GM21423 (cell line): ENCODE results near the gene KCNN3.
"Not testable (repeated sequence)": the region's sequence is repeated elsewhere in the genome, so short reads cannot be mapped to it uniquely, and the experiment has no call there.

Experiments
- ATAC-seq: cut with Tn5 transposase; IDR thresholded peaks from one replicate; pipeline ENCODE4 v1.9.1; 2021; ENCODE audit warnings: mild to moderate bottlenecking, moderate library complexity; ENCODE audit not compliant: unreplicated experiment

The KCNN3 gene

GRCh38 chr1:154870115-154870571 is at the start of gene KCNN3:
KCNN3 (minus strand) TSS chr1:154870281; CDS start chr1:154869964, 317 bp downstream.
- ATAC-seq = peak; percentile 79

GRCh38 chr1:154913273-154913672 is 43.2 kb upstream of the KCNN3 start:
- no peak for ATAC-seq

DNA sequence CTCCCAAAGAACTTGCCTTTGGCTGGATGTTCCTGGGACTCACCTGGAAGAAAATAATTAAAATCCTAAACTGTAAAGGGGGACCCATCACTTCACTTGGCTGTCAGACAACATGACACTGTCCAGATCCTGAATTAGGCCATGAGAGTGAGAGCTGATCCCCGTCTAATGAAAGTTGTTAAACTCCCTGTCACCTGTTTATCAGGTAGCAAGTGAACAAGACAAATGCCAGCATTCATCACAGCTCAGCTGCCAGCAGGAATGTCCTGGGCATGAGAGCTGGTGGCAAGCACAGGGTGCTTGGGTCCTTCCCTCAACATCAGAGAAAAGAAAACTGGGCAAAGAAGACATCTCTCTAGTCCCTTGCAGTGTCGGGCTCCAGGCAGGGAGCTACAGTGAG is 42.7 kb upstream of the KCNN3 start:
- no peak for ATAC-seq

DNA sequence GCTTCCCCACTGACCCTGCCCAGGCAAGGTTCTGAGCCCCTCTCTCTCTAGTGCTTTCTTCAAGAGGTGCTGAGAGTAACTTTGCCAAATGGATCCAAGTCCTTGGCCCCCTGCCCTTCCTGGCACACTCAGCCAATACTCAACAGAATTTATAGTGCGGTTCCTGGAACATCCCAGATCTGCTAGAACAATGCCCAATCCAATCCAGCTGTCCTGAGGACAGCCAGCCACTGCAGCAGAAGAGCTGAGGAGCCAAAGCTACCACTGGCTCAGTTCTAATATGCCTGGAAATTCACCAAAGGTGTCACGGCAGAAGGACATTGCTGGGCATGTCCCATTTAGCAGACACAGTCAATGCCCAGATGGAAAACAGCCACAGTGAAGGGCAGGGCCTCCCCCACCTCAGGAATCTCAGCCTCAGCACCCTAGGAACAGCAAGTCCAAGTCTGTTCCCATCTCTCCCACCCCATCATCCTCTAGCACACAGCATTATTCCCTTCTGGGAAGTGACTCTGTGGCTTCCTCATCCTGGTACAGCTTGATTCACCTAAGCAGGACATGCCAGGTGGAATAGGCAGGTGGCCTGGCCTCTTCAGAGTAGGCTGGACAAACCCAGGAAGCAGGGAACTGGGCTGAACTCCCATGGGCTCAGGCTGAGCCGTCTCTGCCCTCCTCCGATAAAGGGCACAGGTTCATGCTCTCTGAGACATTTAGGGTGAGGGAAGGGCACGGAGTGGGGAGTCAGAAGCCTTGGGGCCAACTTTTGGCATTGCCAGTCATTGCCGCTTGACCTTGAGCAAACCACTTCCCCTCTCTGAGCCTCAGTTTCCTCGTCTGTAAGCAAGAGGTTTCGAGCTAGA is 41.8 kb upstream of the KCNN3 start:
- no peak for ATAC-seq

DNA sequence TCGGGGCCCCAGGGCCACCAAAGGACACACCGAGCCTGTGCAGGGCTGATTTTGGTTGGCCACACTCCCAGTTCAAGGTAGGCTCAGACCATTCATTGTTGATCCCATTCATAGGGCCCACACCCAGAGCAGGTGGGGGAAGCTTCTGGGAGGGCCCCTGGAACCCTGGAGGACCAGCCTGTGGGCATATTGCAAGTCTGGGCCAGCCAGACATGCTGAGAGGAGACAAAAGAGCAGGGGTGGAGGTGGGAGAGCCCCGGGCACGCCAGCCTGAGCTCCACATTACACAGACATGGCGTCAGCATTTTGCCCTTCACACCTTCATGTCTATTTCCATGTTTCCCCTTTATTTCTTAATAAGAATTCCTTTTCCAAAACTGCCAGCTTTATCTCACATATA is 40.8 kb upstream of the KCNN3 start:
- no peak for ATAC-seq

GRCh38 chr1:154908937-154909336 is 38.9 kb upstream of the KCNN3 start:
- no peak for ATAC-seq

DNA sequence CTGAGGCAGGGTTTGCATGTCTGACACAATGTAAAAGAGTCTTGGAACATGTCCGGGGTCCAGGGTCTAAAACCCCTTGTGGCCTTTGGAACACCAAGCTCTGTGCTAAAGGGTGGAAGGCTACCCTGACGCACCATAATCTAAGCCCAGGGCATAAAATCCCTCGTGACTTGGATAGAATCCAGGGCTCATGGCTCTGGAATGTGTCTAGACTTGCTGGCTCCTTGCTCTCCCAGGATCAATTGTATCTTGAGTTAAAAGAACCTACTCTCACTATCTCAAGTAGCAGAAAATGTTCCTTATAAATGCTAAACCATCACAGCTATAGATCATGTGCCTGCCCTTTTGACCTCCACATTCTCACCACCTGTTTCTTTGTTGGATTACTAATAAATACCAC is 38.0 kb upstream of the KCNN3 start:
- ATAC-seq = not testable (repeated sequence)

GRCh38 chr1:154906621-154907081 is 36.6 kb upstream of the KCNN3 start:
- ATAC-seq = no peak

GRCh38 chr1:154902938-154903566 is 33.0 kb upstream of the KCNN3 start:
- ATAC-seq = no peak

GRCh38 chr1:154901591-154901990 is 31.5 kb upstream of the KCNN3 start:
- no peak for ATAC-seq

DNA sequence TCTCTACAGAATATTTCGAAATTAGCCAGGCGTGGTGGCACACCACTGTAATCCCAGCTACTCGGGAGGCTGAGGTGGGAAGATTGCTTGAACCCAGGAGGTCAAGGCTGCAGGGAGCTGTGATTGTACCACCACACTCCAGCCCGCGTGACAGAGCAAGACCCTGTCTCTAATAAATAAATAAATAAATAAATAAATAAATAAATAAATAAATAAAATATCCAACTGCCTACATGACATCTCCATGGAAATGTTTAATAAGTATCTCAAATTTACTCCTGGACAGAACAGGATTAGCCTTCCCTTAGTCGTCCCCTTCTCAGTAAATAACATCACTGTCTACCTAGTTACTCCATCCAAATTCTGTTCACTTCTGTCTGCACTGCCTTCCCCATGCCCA is 29.0 kb upstream of the KCNN3 start:
- no peak for ATAC-seq

- ATAC-seq = no peak
Measured at GRCh38 chr1:154896771-154897286, 26.7 kb upstream of the KCNN3 start.

- ATAC-seq = no peak
Measured at GRCh38 chr1:154895798-154896197, 25.7 kb upstream of the KCNN3 start.

DNA sequence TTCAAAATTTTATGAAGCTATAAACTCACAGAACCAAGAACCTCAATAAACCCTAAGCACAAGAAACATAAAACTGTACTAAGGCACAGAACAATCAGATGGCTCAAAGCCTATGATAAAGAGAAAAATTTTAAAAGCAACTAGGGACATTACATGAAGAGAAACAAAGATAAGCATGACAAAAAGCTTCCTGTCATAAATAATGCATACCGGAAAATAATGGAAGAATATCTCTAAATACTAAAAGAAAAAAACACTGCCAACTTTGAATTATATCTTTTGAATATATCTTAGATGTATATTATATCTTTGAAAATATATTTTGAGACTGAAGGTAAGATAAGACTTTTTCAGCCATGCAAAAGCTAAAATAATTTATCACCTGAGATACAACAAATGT is 21.4 kb upstream of the KCNN3 start:
- no peak for ATAC-seq

DNA sequence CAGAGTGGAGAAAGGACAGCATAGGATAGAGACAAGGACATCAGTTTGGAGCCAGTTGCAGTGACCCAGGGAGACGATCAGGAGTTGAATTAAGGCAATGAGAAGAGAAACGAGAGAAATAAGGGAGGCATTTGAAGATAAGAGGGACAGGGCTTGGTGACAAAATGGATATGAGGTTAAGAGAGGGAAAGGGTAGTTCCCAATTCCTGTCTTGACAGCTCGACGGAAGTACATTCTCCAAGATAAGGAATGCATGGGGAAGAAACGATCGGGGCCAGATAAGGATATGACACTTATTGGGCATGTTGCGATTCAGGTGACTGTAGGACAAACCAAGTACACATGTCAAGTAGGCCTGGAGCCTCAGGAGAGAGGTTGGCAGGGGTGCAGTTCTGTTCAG is 18.7 kb upstream of the KCNN3 start:
- ATAC-seq = no peak

DNA sequence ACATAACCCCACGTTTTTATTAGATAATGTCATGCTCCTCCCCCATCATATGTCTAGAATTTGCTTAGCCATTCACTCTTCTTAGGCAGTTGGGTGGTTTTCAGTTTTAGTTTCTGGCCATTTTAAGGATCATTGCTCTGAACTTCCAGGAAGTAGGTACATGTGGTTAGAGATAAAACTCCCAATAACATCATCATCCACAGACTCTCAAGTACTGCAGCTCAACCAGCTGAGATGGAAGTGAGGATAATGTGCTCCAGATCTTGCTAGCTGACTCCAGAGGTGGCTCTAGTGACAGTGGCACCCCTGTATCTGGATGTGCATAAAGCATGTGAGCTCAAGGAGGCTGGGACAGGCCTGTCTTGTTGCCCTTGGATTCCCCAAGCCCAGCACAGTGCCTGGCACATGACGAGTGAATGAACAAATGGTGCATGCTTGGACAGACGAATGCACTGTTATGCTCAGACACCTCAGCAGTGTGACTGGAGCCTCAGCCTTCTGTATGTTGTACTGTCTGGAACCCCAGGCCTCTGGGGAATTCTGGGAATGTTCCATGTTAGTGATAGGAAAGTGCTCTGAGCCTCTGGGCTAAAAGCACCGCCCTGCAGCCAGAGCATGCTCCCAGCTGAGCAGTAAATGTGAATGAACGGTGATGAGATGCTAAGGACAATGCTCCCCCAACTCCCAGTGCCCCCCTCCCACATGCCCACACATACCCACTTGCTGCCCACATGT is 16.4 kb upstream of the KCNN3 start:
- ATAC-seq = no peak

GRCh38 chr1:154884869-154885701 is 15.0 kb upstream of the KCNN3 start:
- no peak for ATAC-seq

DNA sequence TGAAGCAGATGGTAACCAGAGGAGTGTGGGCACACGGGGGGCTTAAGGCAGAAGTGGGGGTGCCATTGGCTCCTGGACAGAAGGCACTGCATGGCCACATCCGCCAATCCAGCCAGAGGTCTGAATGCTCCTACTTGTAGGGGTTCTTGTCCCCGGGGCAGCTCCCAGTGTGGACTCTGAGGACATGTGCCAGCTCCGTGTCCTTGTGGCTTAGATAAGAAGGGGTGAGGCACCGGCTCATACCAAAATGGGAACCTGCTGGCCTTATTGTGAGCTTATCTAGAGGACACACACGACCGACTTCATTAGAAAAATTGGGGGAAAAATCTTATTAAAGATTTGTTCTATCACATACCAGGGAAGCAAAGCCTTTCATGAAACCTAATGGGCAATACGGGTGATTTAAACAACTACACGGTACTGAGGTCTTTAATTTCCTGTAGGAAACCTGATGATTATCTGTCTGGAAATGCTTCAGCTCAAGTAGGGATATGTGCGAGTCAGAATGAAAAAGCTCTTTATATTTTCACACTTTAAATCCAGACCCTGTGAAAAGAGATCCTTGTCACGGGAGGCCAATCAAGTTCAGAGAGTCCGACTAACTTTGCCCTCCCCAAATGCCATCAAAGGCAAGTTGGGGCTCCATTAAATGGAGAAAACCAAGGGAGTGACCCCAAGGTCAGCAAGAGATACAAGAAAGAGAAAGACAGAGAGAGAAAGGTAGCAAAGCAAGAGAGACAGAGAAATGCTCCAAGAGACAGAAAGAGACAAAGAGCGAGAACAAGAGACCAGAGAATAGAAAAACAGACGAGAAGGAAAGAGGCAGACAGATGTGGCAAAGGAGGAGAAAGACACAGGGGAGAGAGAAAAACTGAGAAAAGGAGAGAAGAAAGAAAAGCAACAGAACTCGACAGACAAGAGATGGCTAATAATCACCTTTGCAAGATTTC is 14.1 kb upstream of the KCNN3 start:
- ATAC-seq = no peak

DNA sequence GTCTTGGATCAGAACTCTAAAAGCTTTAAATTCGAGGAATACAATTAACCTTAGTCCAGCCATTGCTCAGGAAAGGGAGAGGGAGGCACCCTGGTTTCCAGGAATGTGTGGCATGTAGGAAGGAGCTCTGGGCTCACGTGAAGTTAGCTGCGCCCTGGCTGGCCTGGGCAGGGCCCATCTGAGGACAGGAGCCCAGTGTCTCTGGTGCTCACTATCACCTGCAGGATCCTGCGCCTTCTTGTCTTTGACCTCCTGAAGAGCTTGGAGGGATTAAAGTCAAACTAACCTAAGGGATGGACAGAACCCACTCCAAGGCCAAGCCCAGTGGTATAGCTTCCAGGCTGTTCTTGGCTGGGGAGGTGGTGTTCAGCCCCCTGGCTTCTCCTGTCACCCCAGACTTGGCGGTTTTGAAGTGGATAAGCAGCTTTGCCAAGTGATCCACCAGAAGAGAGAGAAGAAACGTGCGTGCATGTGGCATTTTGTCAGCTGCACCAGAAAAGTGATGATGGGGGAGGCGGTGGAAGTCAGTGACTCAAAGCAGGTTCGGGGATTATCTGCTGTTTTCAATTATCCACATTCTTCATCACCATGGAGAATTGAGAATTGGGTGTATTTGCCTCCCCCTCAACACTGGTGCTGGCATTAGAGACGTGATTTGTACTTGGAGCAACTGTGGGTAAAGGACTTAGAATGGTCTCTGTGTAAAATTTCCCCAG is 11.9 kb upstream of the KCNN3 start:
- no peak for ATAC-seq
